SK-N-SH (cell line): ENCODE results near the gene TRIM44. TPM values are rescaled to one million over a fixed set of nuclear protein-coding genes. Genes with fewer than 3 reads are reported as not detected.

ENCODE experiments used
- CTCF ChIA-PET: fragments of 300-600, 350-600 bp; formaldehyde crosslinking; extraction: SDS; loops from one replicate; lab custom pipeline; 2021; lab: Yijun Ruan, JAX
- POLR2A ChIA-PET: fragments of 350-600 bp; sonication (Branson Sonifier 250); formaldehyde crosslinking; extraction: SDS; loops from one replicate; lab custom pipeline; 2020; ENCODE audit warnings: antibody characterized with exemption, inconsistent platforms; lab: Yijun Ruan, JAX
- DNase-seq: peaks from one replicate; pipeline ENCODE4 v3.0.0; 2012
- H2AFZ ChIP-seq: fragments of 200-600 bp; sonication (generic); 2 replicates; pipeline ENCODE4 v1.8.1; 2016; ENCODE audit warnings: antibody characterized with exemption, mild to moderate bottlenecking, low read depth
- H3F3A ChIP-seq: fragments of 200-600 bp; sonication (generic); replicated peaks from 2 replicates; pipeline ENCODE3; 2016; ENCODE audit warnings: antibody characterized with exemption, mild to moderate bottlenecking; ENCODE audit not compliant: insufficient read depth
- H3K27ac ChIP-seq, 2 experiments: fragments of 200-500 bp in 1 of 2; fragments of 200-600 bp in 1 of 2; sonication (Bioruptor generic) in 1 of 2; sonication (generic), shearing (Covaris generic) in 1 of 2; 2 replicates each; pipeline versions ENCODE4 v1.5.1 to v1.6.1; 2014 to 2016; ENCODE audit warnings: low read depth in 2 of 2, inconsistent platforms in 1 of 2, low read length in 1 of 2, mild to moderate bottlenecking in 1 of 2, mixed read lengths in 1 of 2
- H3K27me3 ChIP-seq: fragments of 200-600 bp; sonication (generic), shearing (Covaris generic); 2 replicates; pipeline ENCODE4 v1.6.1; 2016; ENCODE audit warnings: mixed run types; ENCODE audit not compliant: insufficient read depth
- H3K36me3 ChIP-seq, 2 experiments: fragments of 200-500 bp in 1 of 2; fragments of 200-600 bp in 1 of 2; sonication (Bioruptor generic) in 1 of 2; sonication (generic) in 1 of 2; replicated peaks in 1 of 2; 2 replicates each; pipeline versions ENCODE3 to v1.5.1; 2014 to 2016; ENCODE audit warnings: low read length in 1 of 2, mild to moderate bottlenecking in 1 of 2; ENCODE audit not compliant: insufficient read depth in 2 of 2, control insufficient read depth in 1 of 2
- H3K4me1 ChIP-seq, 2 experiments: fragments of 200-500 bp in 1 of 2; fragments of 200-600 bp in 1 of 2; sonication (Bioruptor generic) in 1 of 2; sonication (generic), shearing (Covaris generic) in 1 of 2; 2 replicates each; pipeline versions ENCODE4 v1.5.1 to v1.6.1; 2014 to 2016; ENCODE audit warnings: low read depth in 1 of 2, low read length in 1 of 2, mixed run types in 1 of 2; ENCODE audit not compliant: insufficient read depth in 2 of 2, control insufficient read depth in 1 of 2
- H3K4me2 ChIP-seq: fragments of 200-600 bp; sonication (generic), shearing (Covaris generic); 2 replicates; pipeline ENCODE4 v1.6.1; 2017; ENCODE audit warnings: mixed run types
- H3K4me3 ChIP-seq, 2 experiments: fragments of 200-500 bp in 1 of 2; fragments of 200-600 bp in 1 of 2; sonication (Bioruptor generic) in 1 of 2; sonication (generic), shearing (Covaris generic) in 1 of 2; 2 replicates each; pipeline versions ENCODE4 v1.5.1 to v1.8.1; 2014 to 2016; ENCODE audit warnings: low read depth in 2 of 2, inconsistent platforms in 1 of 2, low read length in 1 of 2, mild to moderate bottlenecking in 1 of 2, mixed read lengths in 1 of 2, moderate library complexity in 1 of 2
- H3K79me2 ChIP-seq: fragments of 200-600 bp; sonication (generic); 2 replicates; pipeline ENCODE4 v1.8.1; 2017; ENCODE audit warnings: mild to moderate bottlenecking; ENCODE audit not compliant: insufficient read depth
- H3K9ac ChIP-seq: fragments of 200-600 bp; sonication (generic); 2 replicates; pipeline ENCODE4 v1.6.1; 2017; ENCODE audit warnings: mixed run types
- H3K9me2 ChIP-seq: fragments of 200-600 bp; sonication (generic); 2 replicates; pipeline ENCODE4 v1.6.1; 2017; ENCODE audit warnings: mixed run types
- H3K9me3 ChIP-seq: fragments of 200-600 bp; sonication (generic); 2 replicates; pipeline ENCODE4 v1.6.1; 2017; ENCODE audit warnings: mixed run types, mild to moderate bottlenecking, moderate library complexity
- H4K20me1 ChIP-seq: fragments of 200-600 bp; sonication (generic); 2 replicates; pipeline ENCODE4 v1.6.1; 2017; ENCODE audit warnings: mild to moderate bottlenecking, mixed run types; ENCODE audit not compliant: insufficient read depth
- EP300 ChIP-seq, 2 experiments: IDR thresholded peaks; 2 replicates each; pipeline versions ENCODE4 v1.4.0 to v1.6.1; 2012; ENCODE audit warnings: borderline replicate concordance in 1 of 2, low read depth in 1 of 2, low read length in 1 of 2
- EZH2phosphoT487 ChIP-seq: fragments of 200-600 bp; sonication (generic); IDR thresholded peaks from 2 replicates; pipeline ENCODE4 v1.6.1; 2017; ENCODE audit warnings: low read depth, mixed run types, mild to moderate bottlenecking, antibody characterized with exemption, moderate library complexity, borderline replicate concordance
- FOXJ3 ChIP-seq: sonication (generic); formaldehyde crosslinking; IDR thresholded peaks from 2 replicates; pipeline ENCODE4 v1.5.1; 2020; ENCODE audit warnings: mild to moderate bottlenecking, missing genetic modification reagents
- GATA2 ChIP-seq: sonication (generic); formaldehyde crosslinking; IDR thresholded peaks from 2 replicates; pipeline ENCODE4 v1.5.0; 2020; ENCODE audit warnings: mild to moderate bottlenecking, missing genetic modification reagents
- MXI1 ChIP-seq: IDR thresholded peaks from 2 replicates; pipeline ENCODE4 v1.6.1; 2012; ENCODE audit warnings: mild to moderate bottlenecking, low read depth, low read length, improper control_type of control experiment
- NRF1 ChIP-seq: IDR thresholded peaks from 2 replicates; pipeline ENCODE4 v1.6.1; 2012; ENCODE audit warnings: low read depth, mild to moderate bottlenecking, low read length
- RCOR1 ChIP-seq: fragments of 150-350 bp; IDR thresholded peaks from 2 replicates; pipeline ENCODE4 v1.6.1; 2017; ENCODE audit warnings: antibody characterized with exemption, low read length
- REST ChIP-seq: IDR thresholded peaks from 2 replicates; pipeline ENCODE4 v1.6.1; 2012; ENCODE audit warnings: mild to moderate bottlenecking, low read depth, low read length, moderate library complexity
- USF2 ChIP-seq: fragments of 150-350 bp; IDR thresholded peaks from 2 replicates; pipeline ENCODE4 v1.6.1; 2017; ENCODE audit warnings: antibody characterized with exemption, low read length, low read depth, borderline replicate concordance
- WGBS: methylation state at CpG from one replicate; pipeline ENCODE4 v1.1.6; 2017; ENCODE audit warnings: low lambda C conversion rate; 5-methylcytosine and 5-hydroxymethylcytosine counted together
- polyA plus RNA-seq, 3 experiments: library from polyadenylated mRNA; depleted of rRNA; stranded (reverse); fragments of >200 nt; gene quantifications; 2 replicates each; pipeline ENCODE4 v1.2.3, GENCODE V29; 2012
- TF ChIP-seq, protein P1 (sequence below): fragments of 150-350 bp; IDR thresholded peaks from 2 replicates; pipeline ENCODE4 v1.6.1; 2016; ENCODE audit warnings: mild to moderate bottlenecking, low read depth, low read length

TRIM44 gene
- polyA plus RNA-seq, 1 of the 3 experiments (the other 2 are of a cell fraction) = 34.1 TPM

DNA sequence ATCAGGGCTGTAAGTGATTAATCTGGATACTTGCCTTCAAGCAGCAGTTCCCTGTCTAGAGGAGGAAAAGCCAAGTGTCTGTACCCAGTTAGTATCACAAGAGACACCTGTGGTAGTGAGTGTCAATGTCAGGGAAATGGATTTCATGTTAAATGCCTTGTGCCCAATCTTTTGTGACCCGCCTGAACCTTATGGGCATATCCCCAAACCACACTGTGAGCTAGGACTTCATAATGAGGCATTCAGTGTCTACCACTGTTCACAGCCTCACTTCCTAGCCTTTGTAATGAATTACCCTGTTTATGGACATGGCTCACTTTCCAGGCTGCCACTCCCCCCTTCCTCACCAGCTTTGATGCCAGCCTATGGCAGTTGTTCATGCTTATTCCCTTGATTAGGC, 125.1 kb downstream of the TRIM44 start (continued):
- TF ChIP-seq USF2 (no peak), MXI1 (no peak)
- TF ChIP-seq, all 33 proteins: peak for 0

- ChIA-PET CTCF (interaction anchor here (1.1 to 2.4 kb wide), 3 partner anchors 31 to 468 kb away, joined by 3 to 16 read pairs (median 4); no protein-coding TSS in a partner anchor), POLR2A (interaction anchor here (0.8 kb wide), 1 partner anchor 22 kb away, joined by 3 read pairs; no protein-coding TSS in a partner anchor)
- Histone ChIP-seq H3K4me2 (no peak overlapping the region), H3K4me1 (peaks cover 33 to 34% of the 10 kb centered on the region in 2 experiments; a peak in 3 of 4 replicates), H3K9me3 (no peaks in the 10 kb centered on the region), H3K9me2 (no peaks in the 10 kb centered on the region), H3K27ac (peak overlapping the region in 1 of 2 experiments; percentile 40; a peak in 1 of 4 replicates), H3K36me3 (peaks cover 0 to 3% of the 10 kb centered on the region in 2 experiments), H4K20me1 (no peaks in the 10 kb centered on the region), H2AFZ (no peak overlapping the region), H3K27me3 (no peaks in the 10 kb centered on the region), H3F3A (peaks cover 18% of the 10 kb centered on the region), H3K9ac (no peak overlapping the region), H3K4me3 (no peak overlapping the region), H3K79me2 (peaks cover 9% of the 10 kb centered on the region; the same call in 1 of the 2 replicates)
- 75% methylated on average over 6 of the region's 6 CpGs for WGBS
- peak; percentile 45 for DNase-seq
- TF ChIP-seq REST = no peak
- no peak for TF ChIP-seq EZH2phosphoT487
- peak; percentile 26; the same call in 1 of the 2 replicates for TF ChIP-seq RCOR1
- TF ChIP-seq NRF1 = no peak
- peak; percentile 50 for TF ChIP-seq GATA2
- peak; percentile 69 for TF ChIP-seq FOXJ3
- TF ChIP-seq, protein P1, sequence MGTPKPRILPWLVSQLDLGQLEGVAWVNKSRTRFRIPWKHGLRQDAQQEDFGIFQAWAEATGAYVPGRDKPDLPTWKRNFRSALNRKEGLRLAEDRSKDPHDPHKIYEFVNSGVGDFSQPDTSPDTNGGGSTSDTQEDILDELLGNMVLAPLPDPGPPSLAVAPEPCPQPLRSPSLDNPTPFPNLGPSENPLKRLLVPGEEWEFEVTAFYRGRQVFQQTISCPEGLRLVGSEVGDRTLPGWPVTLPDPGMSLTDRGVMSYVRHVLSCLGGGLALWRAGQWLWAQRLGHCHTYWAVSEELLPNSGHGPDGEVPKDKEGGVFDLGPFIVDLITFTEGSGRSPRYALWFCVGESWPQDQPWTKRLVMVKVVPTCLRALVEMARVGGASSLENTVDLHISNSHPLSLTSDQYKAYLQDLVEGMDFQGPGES = no peak
- TF ChIP-seq EP300 (IDR thresholded peaks at IDR 0.05; ENCODE audit: borderline replicate concordance in 1 of 2, low read depth in 1 of 2, low read length in 1 of 2) = peak in 1 of 2 experiments; percentile 41; a peak in 1 of 4 replicates
Observed at GRCh38 chr11:35791088-35791958, 128.7 kb downstream of the TRIM44 start.
